Measurements from ENCODE around the gene SPRYD4. TPM values are rescaled to one million over a fixed set of nuclear protein-coding genes. Genes with fewer than 3 reads are reported as not detected.
A peak's percentile ranks its signal among the peaks of the same experiment; 100 is the strongest.

SPRYD4 gene
- polyA plus RNA-seq, 1 donor from 2014 or later: 1.3 TPM

DNA sequence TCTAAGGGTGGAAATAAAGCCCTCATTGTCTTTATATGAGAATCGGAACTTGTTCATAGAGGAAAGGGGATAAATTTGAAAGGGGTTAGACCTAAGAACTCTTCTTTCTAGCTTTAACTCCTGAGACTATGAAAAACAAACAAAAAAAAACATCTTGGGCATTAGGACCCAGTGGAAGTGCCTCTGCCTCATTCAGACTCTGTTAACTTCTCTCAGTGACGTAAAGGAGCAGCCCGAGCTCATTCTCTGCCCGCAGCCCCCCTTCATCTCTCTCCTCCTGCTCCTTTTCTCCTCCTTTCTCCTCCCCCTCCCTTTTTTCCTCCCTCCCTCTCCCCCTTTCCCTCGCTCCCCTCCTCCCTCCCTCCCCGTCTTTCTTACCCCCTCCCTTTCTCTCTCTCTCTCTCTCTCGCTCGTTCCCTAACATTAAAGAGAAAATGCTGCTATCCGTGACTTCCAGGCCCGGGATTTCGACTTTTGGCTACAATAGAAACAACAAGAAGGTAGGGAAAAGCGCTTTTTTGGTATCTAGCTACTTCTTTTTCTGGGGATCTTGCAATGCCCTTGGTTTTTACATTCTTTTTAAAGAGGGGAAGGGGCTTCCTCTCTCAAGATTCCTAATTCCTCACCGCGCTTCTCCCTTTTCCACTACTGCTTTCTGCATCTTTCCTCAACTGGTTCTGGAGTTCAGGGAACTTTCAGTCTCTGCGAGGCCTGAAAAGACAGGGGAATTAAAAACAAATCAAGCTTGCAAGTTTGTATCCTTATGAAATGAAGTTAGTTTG lies 53.4 kb downstream of the SPRYD4 start, which contains the start of gene RBMS2:
RBMS2 (plus strand) TSS at position 231 of the 782 bp plus-strand sequence; CDS start at position 435, 204 bp downstream.
- H3K9me3 Mint-ChIP-seq: no peaks in the 10 kb centered on the region
- H3K36me3 Mint-ChIP-seq: peaks cover 2% of the 10 kb centered on the region
- peaks cover 17% of the 10 kb centered on the region for H3K27me3 Mint-ChIP-seq
- H3K4me1 Mint-ChIP-seq: peaks cover 8 to 15% (median 12%) of the 10 kb centered on the region in 3 donors
- peak within 1 kb of the TSS in 1 of 3 donors; percentile 60 for H3K27ac Mint-ChIP-seq
- peak within 1 kb of the TSS; percentile 27 to 92 (median 81) for H3K4me3 Mint-ChIP-seq

DNA sequence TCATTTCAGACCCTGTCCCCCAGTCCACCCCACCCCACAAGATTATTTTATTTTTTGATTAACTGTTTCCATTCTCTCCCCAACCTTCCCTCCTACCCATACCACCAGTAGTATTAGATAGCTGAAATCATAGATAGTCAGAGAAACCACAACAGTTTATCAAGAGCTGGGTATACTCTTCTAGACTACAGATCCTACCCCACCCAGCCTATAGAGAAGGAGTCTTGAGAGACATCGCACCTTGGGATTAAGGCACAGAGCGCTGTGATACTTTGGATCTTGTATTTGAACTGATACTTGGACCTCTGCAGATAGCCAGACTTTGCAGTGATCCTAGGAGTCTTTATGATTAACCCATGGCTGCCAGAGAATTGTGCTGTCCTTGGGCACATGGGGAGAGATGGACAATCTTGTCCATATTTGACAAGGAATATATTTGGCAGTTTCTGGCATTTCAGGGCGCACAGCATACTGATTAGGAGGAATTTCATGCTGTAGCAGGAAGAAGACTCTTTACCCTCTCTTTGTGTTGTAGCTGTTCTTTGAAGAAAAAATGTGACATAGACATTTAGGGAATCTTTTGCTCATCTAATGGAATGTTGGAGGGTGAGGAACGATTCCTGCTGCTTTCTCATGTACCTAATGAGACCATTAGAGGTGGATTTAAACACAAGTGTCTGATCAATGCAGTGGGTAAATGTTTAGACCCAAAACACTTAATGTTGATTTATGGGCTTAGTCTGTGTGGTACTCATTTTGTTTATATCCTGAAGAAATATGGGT lies 54.2 kb downstream of the SPRYD4 start:
- H3K27ac Mint-ChIP-seq: peak overlapping the region in 1 of 3 donors; percentile 10
- H3K9me3 Mint-ChIP-seq: no peaks in the 10 kb centered on the region
- H3K27me3 Mint-ChIP-seq: peaks cover 16% of the 10 kb centered on the region
- peaks cover 8 to 15% (median 12%) of the 10 kb centered on the region in 3 donors for H3K4me1 Mint-ChIP-seq
- peak overlapping the region; percentile 5 to 92 (median 59) for H3K4me3 Mint-ChIP-seq
- H3K36me3 Mint-ChIP-seq: peaks cover 2% of the 10 kb centered on the region

DNA sequence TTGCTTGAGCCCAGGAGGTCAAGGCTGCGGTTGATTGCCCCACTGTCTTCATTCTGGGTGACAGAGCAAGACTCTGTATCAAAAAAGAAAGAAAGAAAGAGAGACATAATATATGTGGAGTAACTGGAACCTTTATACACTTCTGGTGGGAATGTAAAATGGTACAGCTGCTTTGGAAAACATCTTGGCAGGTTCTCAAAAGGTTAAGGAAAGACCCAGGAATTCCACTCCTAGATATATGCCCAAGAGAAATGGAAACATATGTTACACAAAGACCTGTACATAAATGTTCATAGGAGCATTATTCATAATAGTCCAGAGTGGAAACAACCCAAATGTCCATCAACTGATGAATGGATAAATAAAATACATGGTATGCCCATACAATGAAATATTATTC lies 60.5 kb downstream of the SPRYD4 start:
- Mint-ChIP-seq H3K27me3 (no peaks in the 10 kb centered on the region), H3K4me3 (no peak overlapping the region), H3K27ac (no peak overlapping the region), H3K4me1 (no peaks in the 10 kb centered on the region), H3K9me3 (no peaks in the 10 kb centered on the region), H3K36me3 (no peaks in the 10 kb centered on the region)

Other genes with a start within 250 kb of the SPRYD4 start
- gene RNF41, start 246.7 kb upstream of the SPRYD4 start, polyA plus RNA-seq: 104 TPM
- gene NABP2, start 244.2 kb upstream of the SPRYD4 start, polyA plus RNA-seq: 6.5 TPM
- gene SLC39A5, start 238.5 kb upstream of the SPRYD4 start, polyA plus RNA-seq: not detected
- 19.6 TPM for gene ANKRD52, start 210.2 kb upstream of the SPRYD4 start, polyA plus RNA-seq
- 15.1 TPM for gene COQ10A, start 201.6 kb upstream of the SPRYD4 start, polyA plus RNA-seq
- 79.3 TPM for gene CS, start 168.2 kb upstream of the SPRYD4 start, polyA plus RNA-seq
- 160 TPM for gene CNPY2, start 152.6 kb upstream of the SPRYD4 start, polyA plus RNA-seq
- 5.5 TPM for gene PAN2, start 134.6 kb upstream of the SPRYD4 start, polyA plus RNA-seq
- gene IL23A, start 129.7 kb upstream of the SPRYD4 start, polyA plus RNA-seq: 12.4 TPM
- 87.7 TPM for gene STAT2, start 108.5 kb upstream of the SPRYD4 start, polyA plus RNA-seq
- not detected for gene APOF, start 105.7 kb upstream of the SPRYD4 start, polyA plus RNA-seq
- 14.3 TPM for gene TIMELESS, start 19.2 kb upstream of the SPRYD4 start, polyA plus RNA-seq
- not detected for gene MIP, start 13.9 kb upstream of the SPRYD4 start, polyA plus RNA-seq
- 3.8 TPM for gene GLS2, start 19.6 kb downstream of the SPRYD4 start, polyA plus RNA-seq
- 0.28 TPM for gene RBMS2, start 53.2 kb downstream of the SPRYD4 start, polyA plus RNA-seq
- 46.9 TPM for gene BAZ2A, start 161.7 kb downstream of the SPRYD4 start, polyA plus RNA-seq
- 727 TPM for gene ATP5F1B, start 177.4 kb downstream of the SPRYD4 start, polyA plus RNA-seq
- 246 TPM for gene PTGES3, start 219.7 kb downstream of the SPRYD4 start, polyA plus RNA-seq